HL-60 (cell line): ENCODE data around the gene CDYL.

Experiments used
- GABPA ChIP-seq: IDR thresholded peaks from 2 replicates; pipeline ENCODE4 v1.6.1; 2012; ENCODE audit warnings: low read depth
- REST ChIP-seq: IDR thresholded peaks from 2 replicates; pipeline ENCODE4 v1.6.1; 2012; ENCODE audit warnings: low read depth; ENCODE audit not compliant: insufficient replicate concordance
- SPI1 ChIP-seq: IDR thresholded peaks from 2 replicates; pipeline ENCODE4 v1.6.1; 2012; ENCODE audit warnings: low read depth, mild to moderate bottlenecking, borderline replicate concordance

GRCh38 chr6:4797587-4797986 is 21.4 kb downstream of the CDYL start:
- no peak for TF ChIP-seq GABPA
- no peak for TF ChIP-seq SPI1
- no peak for TF ChIP-seq REST
